Measurements from ENCODE around the gene MIA.
"Not testable (repeated sequence)": the region's sequence is repeated elsewhere in the genome, so short reads cannot be mapped to it uniquely, and the experiment has no call there.

Gene MIA

GRCh38 chr19:40815223-40815622 lies 39.9 kb downstream of the MIA start:
- H3K4me3 ChIP-seq (ENCODE audit: low read depth, low read length): no peak overlapping the region
- TF ChIP-seq CTCF (IDR thresholded peaks at IDR 0.05; ENCODE audit: insufficient read depth, low read depth, low read length, missing control alignments): no peak
- DNase-seq (ENCODE audit: low read depth): no peak

GRCh38 chr19:40818480-40819399 lies 43.4 kb downstream of the MIA start:
- peak overlapping the region; percentile 32 for H3K4me3 ChIP-seq (ENCODE audit: low read depth, low read length)
- peak; percentile 69 for DNase-seq (ENCODE audit: low read depth)
- TF ChIP-seq CTCF (IDR thresholded peaks at IDR 0.05; ENCODE audit: insufficient read depth, low read depth, low read length, missing control alignments): peak; percentile 41

GRCh38 chr19:40819479-40820234 lies 44.3 kb downstream of the MIA start:
- peak; percentile 69 for TF ChIP-seq CTCF (IDR thresholded peaks at IDR 0.05; ENCODE audit: insufficient read depth, low read depth, low read length, missing control alignments)
- not testable (repeated sequence) for H3K4me3 ChIP-seq (ENCODE audit: low read depth, low read length); DNase-seq (ENCODE audit: low read depth)

GRCh38 chr19:40822161-40822560 lies 46.8 kb downstream of the MIA start:
- no peak for DNase-seq (ENCODE audit: low read depth)
- no peak for TF ChIP-seq CTCF (IDR thresholded peaks at IDR 0.05; ENCODE audit: insufficient read depth, low read depth, low read length, missing control alignments)
- no peak overlapping the region for H3K4me3 ChIP-seq (ENCODE audit: low read depth, low read length)

GRCh38 chr19:40822704-40823553 lies 47.6 kb downstream of the MIA start:
- H3K4me3 ChIP-seq (ENCODE audit: low read depth, low read length); DNase-seq (ENCODE audit: low read depth): not testable (repeated sequence)

- DNase-seq (ENCODE audit: low read depth); H3K4me3 ChIP-seq (ENCODE audit: low read depth, low read length): not testable (repeated sequence)
These were observed 49.6 kb downstream of the MIA start for GRCh38 chr19:40824916-40825315.

GRCh38 chr19:40825460-40826095 lies 50.3 kb downstream of the MIA start:
- H3K4me3 ChIP-seq (ENCODE audit: low read depth, low read length); DNase-seq (ENCODE audit: low read depth): not testable (repeated sequence)

GRCh38 chr19:40826312-40826698 lies 51.0 kb downstream of the MIA start:
- DNase-seq (ENCODE audit: low read depth); H3K4me3 ChIP-seq (ENCODE audit: low read depth, low read length): not testable (repeated sequence)

GRCh38 chr19:40826699-40827385 lies 51.5 kb downstream of the MIA start:
- H3K4me3 ChIP-seq (ENCODE audit: low read depth, low read length); DNase-seq (ENCODE audit: low read depth): not testable (repeated sequence)

Data from GM12865 (cell line).